HG03575 (cell line): ENCODE results near the gene ITPR3.

Source experiments
- ATAC-seq: cut with Tn5 transposase; IDR thresholded peaks from one replicate; pipeline ENCODE4 v1.9.1; 2021; ENCODE audit not compliant: unreplicated experiment, insufficient number of reproducible peaks, low FRiP score; ENCODE audit errors: extremely low read depth

Gene ITPR3

DNA sequence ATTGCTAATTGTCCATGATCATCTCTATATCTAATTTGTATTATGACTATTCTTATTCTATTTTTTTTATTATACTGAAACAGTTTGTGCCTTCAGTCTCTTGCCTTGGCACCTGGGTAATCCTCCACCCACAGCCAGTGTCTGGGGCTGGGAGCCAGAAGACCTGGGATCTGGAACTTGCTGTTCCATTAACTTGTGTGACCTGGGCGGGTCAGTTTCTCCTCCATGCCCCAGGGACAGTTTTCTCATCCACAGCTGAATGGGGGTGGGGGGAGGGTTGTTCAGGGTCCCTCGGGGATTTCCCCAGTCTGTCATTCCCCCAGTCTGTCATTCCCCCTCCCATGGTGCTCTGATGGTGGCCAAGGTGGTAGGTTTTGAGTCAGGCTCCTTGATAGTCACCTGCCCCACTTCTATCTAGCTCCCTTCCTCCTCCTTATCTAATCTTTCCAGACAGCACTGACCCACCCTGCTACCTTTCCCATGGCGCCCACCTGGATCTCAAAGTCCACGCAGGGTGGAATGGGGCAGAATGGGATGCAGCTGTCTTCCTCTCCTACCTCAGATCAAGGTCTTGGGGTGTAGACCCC, 10.9 kb downstream of the ITPR3 start:
- no peak for ATAC-seq

- ATAC-seq: no peak
These were observed 11.5 kb downstream of the ITPR3 start for GRCh38 chr6:33632558-33633039.

DNA sequence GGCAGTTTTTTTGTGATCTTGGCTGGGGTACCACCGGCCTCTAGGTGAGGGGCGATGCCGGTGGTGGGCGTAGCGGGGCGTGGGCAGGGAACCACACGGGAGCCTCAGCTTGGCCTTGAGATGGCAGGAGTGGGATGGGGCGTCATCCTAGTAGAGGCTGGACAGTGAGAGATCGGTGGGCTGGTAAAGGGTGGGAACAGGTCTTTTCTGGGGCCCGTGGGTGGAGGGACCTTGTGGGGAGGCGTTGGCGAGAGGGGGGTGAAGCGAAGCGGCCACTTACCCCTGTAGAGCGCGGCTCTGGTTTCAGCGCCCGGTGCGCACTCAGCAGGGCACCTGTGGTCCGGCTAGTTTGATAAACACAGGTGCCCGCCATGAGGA, 12.0 kb downstream of the ITPR3 start:
- no peak for ATAC-seq

DNA sequence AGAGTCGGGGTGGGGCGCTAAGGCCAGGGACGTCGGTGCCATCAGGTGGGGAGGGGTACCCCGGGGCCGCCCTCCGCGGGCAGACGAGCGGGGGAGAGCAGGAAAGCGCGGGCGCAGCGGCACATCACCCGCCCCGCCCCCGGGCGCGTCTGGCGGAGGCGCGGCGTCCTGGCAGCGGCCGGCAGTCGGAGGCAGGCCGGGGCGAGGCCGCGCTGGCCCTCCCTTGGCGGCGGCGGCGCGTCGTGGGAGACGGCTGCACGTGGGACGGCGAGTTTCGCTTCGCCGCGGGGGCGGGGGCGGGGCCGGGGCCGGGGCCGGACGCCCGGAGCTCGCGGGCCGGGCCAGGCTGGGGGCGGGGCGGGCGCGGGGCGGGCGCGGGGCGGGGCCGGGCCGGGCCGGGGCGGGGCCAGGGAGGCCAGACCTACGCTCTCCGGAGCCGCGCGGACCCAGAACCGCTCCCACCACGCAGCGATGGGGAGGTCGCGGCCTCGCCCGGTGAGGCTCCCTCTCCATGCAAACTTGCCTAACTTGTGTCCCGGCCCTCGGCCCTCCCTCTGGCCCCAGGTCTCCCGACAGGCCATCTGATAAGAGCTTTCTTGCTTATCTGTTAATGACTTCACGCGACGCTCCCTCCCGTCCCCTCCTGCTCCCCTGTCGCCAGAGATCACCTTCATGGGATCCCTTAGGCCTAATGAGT, 12.5 kb downstream of the ITPR3 start:
- no peak for ATAC-seq

GRCh38 chr6:33634161-33634727, 13.1 kb downstream of the ITPR3 start:
- no peak for ATAC-seq

DNA sequence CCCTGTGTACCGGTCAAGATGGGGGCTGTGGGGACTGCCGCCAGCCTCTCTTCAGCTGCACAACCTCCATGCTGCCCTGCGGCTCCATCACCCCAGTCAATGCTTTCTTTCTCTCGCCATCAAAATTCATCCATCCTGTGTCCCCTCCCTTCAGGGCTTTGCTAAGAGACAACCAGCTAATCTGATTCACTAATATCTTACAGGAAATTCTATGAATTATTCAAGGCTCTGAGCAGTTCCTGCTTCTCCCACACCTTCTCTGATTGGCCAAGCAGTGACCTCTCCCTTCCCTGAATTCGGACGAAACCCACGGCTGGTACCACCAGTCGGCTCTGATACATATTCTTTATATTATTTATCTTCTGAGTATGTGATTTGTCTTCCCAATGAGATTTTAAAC, 13.8 kb downstream of the ITPR3 start:
- no peak for ATAC-seq

- ATAC-seq: no peak
These were observed 15.5 kb downstream of the ITPR3 start for GRCh38 chr6:33636655-33637054.

DNA sequence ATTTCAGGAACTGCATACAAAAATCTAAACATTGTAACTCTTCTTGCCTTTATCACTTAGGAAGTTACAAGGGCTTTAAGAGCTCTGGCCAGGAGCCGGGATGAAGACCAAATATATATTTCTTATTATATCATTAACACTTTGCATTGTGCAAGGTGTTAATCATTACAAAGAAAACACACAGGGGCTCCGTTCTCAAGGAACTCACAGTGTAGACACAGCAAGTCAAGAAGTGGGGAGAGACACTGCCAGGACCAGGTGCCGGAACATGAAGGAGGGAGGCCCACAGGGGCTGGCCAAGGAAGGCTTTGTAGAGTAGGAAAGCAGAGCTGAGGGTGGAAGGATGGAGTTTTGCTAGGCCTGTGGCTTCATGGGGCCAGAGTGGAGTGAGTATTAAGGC, 17.4 kb downstream of the ITPR3 start:
- no peak for ATAC-seq

GRCh38 chr6:33639559-33639958, 18.4 kb downstream of the ITPR3 start:
- no peak for ATAC-seq

- ATAC-seq: no peak
These were observed 19.2 kb downstream of the ITPR3 start for GRCh38 chr6:33640361-33640760.

GRCh38 chr6:33641144-33641543, 20.0 kb downstream of the ITPR3 start:
- ATAC-seq: no peak

GRCh38 chr6:33641602-33642001, 20.5 kb downstream of the ITPR3 start:
- ATAC-seq: no peak

GRCh38 chr6:33642897-33643296, 21.8 kb downstream of the ITPR3 start:
- no peak for ATAC-seq

- no peak for ATAC-seq
These were observed 30.3 kb downstream of the ITPR3 start for GRCh38 chr6:33651403-33651802.

DNA sequence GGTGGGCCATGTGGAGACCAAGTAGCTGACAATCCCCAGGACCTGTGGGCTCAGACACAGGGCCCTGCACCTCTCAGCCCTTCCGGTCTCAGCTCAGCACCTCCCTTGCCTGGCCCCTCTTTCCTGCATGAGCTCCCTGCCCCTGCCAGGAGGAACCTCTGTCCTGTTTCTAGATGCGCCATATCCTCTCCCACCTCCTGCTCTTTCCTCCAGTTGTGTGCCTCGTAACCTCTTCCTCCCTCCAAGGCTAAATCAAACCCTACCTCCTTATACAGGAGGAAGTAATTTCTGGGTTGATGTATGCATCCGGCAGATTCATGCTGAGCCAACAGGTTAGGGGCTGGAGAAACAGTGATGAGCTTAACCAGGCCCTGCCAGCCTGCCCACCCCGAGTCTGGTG, 30.9 kb downstream of the ITPR3 start:
- ATAC-seq: no peak

DNA sequence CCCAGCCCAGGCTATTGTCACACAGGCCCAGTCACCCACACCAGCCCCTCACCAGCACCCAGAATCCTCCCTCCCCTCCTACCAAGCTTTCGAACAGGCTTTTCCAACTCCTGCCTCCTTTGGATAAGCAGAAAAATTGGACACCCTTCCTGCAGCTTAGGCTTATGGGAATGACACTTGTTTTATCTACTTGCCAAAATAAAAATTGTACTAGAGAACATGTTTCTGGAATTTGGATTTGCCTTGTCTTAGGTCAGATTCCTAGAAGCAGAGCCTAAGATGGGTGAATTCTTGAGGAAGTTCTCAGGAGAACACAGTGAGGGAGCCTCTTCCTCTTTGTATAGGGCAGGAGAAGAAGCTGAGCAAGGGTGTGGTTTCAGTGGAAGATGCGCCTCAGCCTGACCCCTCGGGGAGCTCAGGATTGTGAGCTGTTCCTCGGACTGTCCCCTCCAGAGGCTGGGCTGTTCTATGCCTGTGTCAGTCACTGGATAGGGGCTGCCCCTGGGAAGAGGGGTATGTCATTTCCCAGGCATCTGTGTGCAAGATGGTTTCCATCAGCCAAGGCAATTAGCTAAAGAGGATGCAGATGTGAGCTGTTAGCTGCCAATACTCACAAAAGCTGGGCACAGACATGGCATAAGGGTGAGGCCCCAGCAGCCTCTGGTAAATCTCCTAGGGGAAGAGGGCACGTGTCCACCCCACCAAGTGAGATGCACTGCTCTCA, 33.9 kb downstream of the ITPR3 start:
- ATAC-seq: no peak

- no peak for ATAC-seq
These were observed 35.7 kb downstream of the ITPR3 start for GRCh38 chr6:33656844-33657243.

- ATAC-seq: no peak
These were observed 38.0 kb downstream of the ITPR3 start for GRCh38 chr6:33658982-33659689.

DNA sequence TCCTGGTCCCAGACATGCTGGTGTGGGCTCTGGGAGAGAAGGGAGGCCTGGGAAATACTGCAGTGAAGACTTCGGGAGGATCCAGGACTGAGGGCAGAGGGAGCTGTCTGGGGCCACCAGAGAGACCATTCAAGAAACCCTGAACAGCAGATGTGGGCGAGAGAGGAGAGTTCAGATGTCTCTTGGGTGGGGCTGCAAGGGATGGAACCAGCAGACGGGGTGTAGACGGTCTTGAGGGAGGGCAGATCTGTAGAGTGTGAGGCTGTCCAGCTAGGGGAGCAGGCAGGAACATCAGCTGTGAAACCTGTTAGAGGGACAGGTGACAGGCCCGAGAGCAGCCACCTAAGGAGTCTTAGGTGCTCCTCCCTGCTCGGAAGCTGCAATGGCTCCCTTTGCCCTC, 38.9 kb downstream of the ITPR3 start:
- no peak for ATAC-seq
